GM23338 (cell line): ENCODE measurements around the gene CAPZA1. TPM values are rescaled to one million over a fixed set of nuclear protein-coding genes. Genes with fewer than 3 reads are reported as not detected.

ENCODE experiments used
- ATAC-seq: fragments of 200-7000 bp; cut with Tn5 transposase; 3 replicates; pipeline ENCODE4 v1.9.1; 2020
- DNase-seq: peaks from one replicate; pipeline ENCODE4 v3.0.0-alpha.2; 2015; ENCODE audit warnings: low spot score
- H2AFZ ChIP-seq: fragments of 200-600 bp; sonication (generic); 2 replicates; pipeline ENCODE4 v1.8.0; 2016; ENCODE audit warnings: antibody characterized with exemption, mild to moderate bottlenecking, moderate library complexity
- H3F3A ChIP-seq: fragments of 200-600 bp; sonication (generic); replicated peaks from 2 replicates; pipeline ENCODE4 v1.8.0; 2017; ENCODE audit warnings: antibody characterized with exemption, mixed run types, low read depth
- H3K27ac ChIP-seq: fragments of 200-600 bp; sonication (generic); 2 replicates; pipeline ENCODE4 v1.6.1; 2016; ENCODE audit warnings: low read depth
- H3K27me3 ChIP-seq: fragments of 200-600 bp; sonication (generic); 2 replicates; pipeline ENCODE4 v1.8.0; 2016; ENCODE audit warnings: mild to moderate bottlenecking, mixed run types, moderate library complexity; ENCODE audit not compliant: insufficient read depth
- H3K36me3 ChIP-seq: fragments of 200-600 bp; sonication (generic); 2 replicates; pipeline ENCODE4 v1.8.0; 2016; ENCODE audit warnings: mild to moderate bottlenecking; ENCODE audit not compliant: insufficient read depth
- H3K4me1 ChIP-seq: fragments of 200-600 bp; sonication (generic); 2 replicates; pipeline ENCODE4 v1.8.0; 2016; ENCODE audit warnings: mild to moderate bottlenecking, moderate library complexity; ENCODE audit not compliant: insufficient read depth
- H3K4me2 ChIP-seq: fragments of 200-600 bp; sonication (generic); 2 replicates; pipeline ENCODE4 v1.7.1; 2017; ENCODE audit warnings: mixed run types
- H3K4me3 ChIP-seq: fragments of 200-600 bp; sonication (generic); 2 replicates; pipeline ENCODE4 v1.6.1; 2016; ENCODE audit warnings: mixed run types
- H3K79me2 ChIP-seq: fragments of 200-600 bp; sonication (generic); replicated peaks from 2 replicates; pipeline ENCODE4 v1.8.0; 2017; ENCODE audit warnings: mild to moderate bottlenecking; ENCODE audit not compliant: insufficient read depth
- H3K9me2 ChIP-seq: fragments of 200-600 bp; sonication (generic); 2 replicates; pipeline ENCODE4 v1.8.0; 2017; ENCODE audit not compliant: insufficient read depth
- H4K20me1 ChIP-seq: fragments of 200-600 bp; sonication (generic); replicated peaks from 2 replicates; pipeline ENCODE4 v1.8.0; 2017; ENCODE audit warnings: mild to moderate bottlenecking; ENCODE audit not compliant: insufficient read depth
- H3K27ac Mint-ChIP-seq: 2 replicates; pipeline ENCODE4 v1.8.0; 2020; ENCODE audit warnings: inconsistent platforms, mild to moderate bottlenecking, moderate library complexity, mixed read lengths
- H3K27me3 Mint-ChIP-seq: 3 replicates; pipeline ENCODE4 v1.8.0; 2022; ENCODE audit warnings: low read depth, mild to moderate bottlenecking, moderate library complexity, mixed read lengths, inconsistent platforms; ENCODE audit not compliant: insufficient read depth, poor library complexity
- H3K36me3 Mint-ChIP-seq: 3 replicates; pipeline ENCODE4 v1.8.0; 2021; ENCODE audit warnings: low read depth, mild to moderate bottlenecking, inconsistent platforms, moderate library complexity, mixed read lengths
- H3K4me1 Mint-ChIP-seq: 3 replicates; pipeline ENCODE4 v1.8.0; 2020; ENCODE audit warnings: mild to moderate bottlenecking, inconsistent platforms, mixed read lengths
- H3K4me3 Mint-ChIP-seq: 3 replicates; pipeline ENCODE4 v1.8.0; 2021; ENCODE audit warnings: moderate library complexity, mild to moderate bottlenecking, inconsistent platforms, mixed read lengths
- H3K9me3 Mint-ChIP-seq: 3 replicates; pipeline ENCODE4 v1.8.0; 2020; ENCODE audit warnings: moderate library complexity, mild to moderate bottlenecking, inconsistent platforms, mixed read lengths
- CREB1 ChIP-seq: fragments of 250-450 bp; sonication (Bioruptor Pico); IDR thresholded peaks from 2 replicates; pipeline ENCODE4 v1.5.0; 2020; ENCODE audit warnings: low read depth, mild to moderate bottlenecking, moderate library complexity
- POLR2AphosphoS5 ChIP-seq: IDR thresholded peaks from 2 replicates; pipeline ENCODE4 v1.6.1; 2016; ENCODE audit warnings: antibody characterized with exemption, low read depth
- ZNF114 ChIP-seq: fragments of 250-450 bp; sonication (Bioruptor Pico); IDR thresholded peaks from 2 replicates; pipeline ENCODE4 v1.5.0; 2020; ENCODE audit warnings: mild to moderate bottlenecking, moderate library complexity
- ZNF331 ChIP-seq: fragments of 250-450 bp; sonication (Bioruptor Pico); IDR thresholded peaks from 2 replicates; pipeline ENCODE4 v1.5.0; 2020; ENCODE audit warnings: low read depth, mild to moderate bottlenecking, moderate library complexity
- long read RNA-seq: library from polyadenylated mRNA; unstranded; transcript quantifications from one replicate; pipeline ENCODE4 v2.0.0, GENCODE V29; 2020; ENCODE audit not compliant: unreplicated experiment
- polyA plus RNA-seq: library from polyadenylated mRNA; unstranded; fragments of >200 nt; fragmentation: Nextera tagmentation; extraction: Ambion mirVana; gene quantifications from 2 replicates; pipeline ENCODE4 v1.2.1, GENCODE V29; 2016
- total RNA-seq: library from RNA; depleted of rRNA; stranded (reverse); fragments of >200 nt; shearing (Covaris generic); gene quantifications from 2 replicates; pipeline ENCODE4 v1.2.3, GENCODE V29; 2014; rRNA removed
- TF ChIP-seq, protein P1 (sequence below), 2 experiments: fragments of 200-600 bp in 1 of 2; sonication (generic) in 1 of 2; conservative IDR thresholded peaks; 2 replicates each; pipeline versions ENCODE4 v1.5.1 to v1.6.1; 2016 to 2017; ENCODE audit warnings: antibody characterized with exemption in 2 of 2, low read depth in 2 of 2, mild to moderate bottlenecking in 2 of 2, moderate library complexity in 1 of 2
- TF ChIP-seq, protein P2 (sequence below): IDR thresholded peaks from 2 replicates; pipeline ENCODE4 v1.6.1; 2016; ENCODE audit warnings: antibody characterized with exemption
- TF ChIP-seq, protein P3 (sequence below): IDR thresholded peaks from one replicate; pipeline ENCODE4 v1.6.1; 2018; ENCODE audit warnings: antibody characterized with exemption; ENCODE audit not compliant: unreplicated experiment

CAPZA1 gene
- 161 and 182 TPM in 2 replicates for total RNA-seq
- 120 and 147 TPM in 2 replicates for polyA plus RNA-seq
- long read RNA-seq, transcript CAPZA1-201 (10 exons, 3,020 nt), result major isoform, 18 of 36 reads
- long read RNA-seq, partial matches to known transcripts, result 1 of 36 reads
- long read RNA-seq, other reads (novel, unspliced or antisense), result 15 of 36 reads

DNA sequence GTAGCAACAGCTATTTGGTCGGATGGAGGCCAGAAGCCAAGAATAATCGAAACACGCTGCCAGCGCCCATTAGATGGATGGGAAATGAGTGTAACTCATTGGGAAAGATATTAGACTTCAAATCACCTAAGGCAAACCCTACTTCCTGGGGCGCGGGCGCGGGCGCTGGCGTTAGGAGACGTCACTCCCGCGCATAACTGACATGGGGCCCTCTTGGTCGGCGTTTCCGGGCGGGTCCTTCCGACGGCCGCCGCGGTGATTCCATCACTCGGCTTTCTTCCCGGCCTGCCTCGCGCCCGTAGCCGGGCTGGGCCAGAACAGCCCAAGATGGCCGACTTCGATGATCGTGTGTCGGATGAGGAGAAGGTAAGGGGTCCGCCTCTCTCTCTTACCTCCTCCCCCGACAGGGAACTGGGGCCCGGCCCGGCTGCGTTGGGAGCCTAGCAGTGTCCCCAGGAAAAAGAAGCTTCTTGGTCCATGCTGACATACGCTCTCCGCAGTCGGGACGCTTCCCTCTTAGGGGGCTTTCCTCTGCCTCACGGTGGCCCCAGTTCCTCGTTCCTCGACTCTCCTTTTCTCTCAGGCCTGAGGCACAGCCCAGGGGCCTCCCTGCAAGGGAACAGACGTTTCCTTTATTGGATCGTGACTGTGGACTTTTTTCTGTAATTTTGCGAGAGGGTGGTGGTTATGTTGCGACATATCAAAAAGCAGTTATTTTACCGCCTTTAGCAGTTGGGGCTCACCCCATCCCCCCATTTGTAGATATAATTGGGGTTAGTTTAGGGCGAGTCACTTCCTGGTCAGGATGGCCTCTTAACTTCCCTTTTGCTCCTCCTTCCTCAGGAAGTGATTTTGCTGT is at the start of gene CAPZA1:
Gene CAPZA1, plus strand, starts transcription at position 315 of the 859 bp plus-strand sequence. Its CDS starts 13 bp downstream, at position 328.
- DNase-seq (peak; percentile 96), ATAC-seq (peak; percentile 94)
- H3K27ac Mint-ChIP-seq, result peak within 1 kb of the TSS; percentile 99
- Histone ChIP-seq H3K4me2 (peak within 1 kb of the TSS; percentile 96), H3K4me3 (peak within 1 kb of the TSS; percentile 93), H3K79me2 (peaks cover 90% of the 10 kb centered on the region), H3K36me3 (no peaks in the 10 kb centered on the region), H2AFZ (peak within 1 kb of the TSS; percentile 89), H3K27ac (peak within 1 kb of the TSS; percentile 100), H3F3A (peaks cover 4% of the 10 kb centered on the region; the same call in 1 of the 2 replicates), H3K9me2 (no peaks in the 10 kb centered on the region), H3K27me3 (no peaks in the 10 kb centered on the region), H4K20me1 (peaks cover 15% of the 10 kb centered on the region), H3K4me1 (peaks cover 11% of the 10 kb centered on the region)
- peaks cover 20% of the 10 kb centered on the region for H3K4me1 Mint-ChIP-seq
- TF ChIP-seq CREB1 (CRISPR knock-in tag) (peak; percentile 91), ZNF331 (CRISPR knock-in tag) (no peak), POLR2AphosphoS5 (peak; percentile 91), ZNF114 (CRISPR knock-in tag) (no peak)
- TF ChIP-seq, protein P1, sequence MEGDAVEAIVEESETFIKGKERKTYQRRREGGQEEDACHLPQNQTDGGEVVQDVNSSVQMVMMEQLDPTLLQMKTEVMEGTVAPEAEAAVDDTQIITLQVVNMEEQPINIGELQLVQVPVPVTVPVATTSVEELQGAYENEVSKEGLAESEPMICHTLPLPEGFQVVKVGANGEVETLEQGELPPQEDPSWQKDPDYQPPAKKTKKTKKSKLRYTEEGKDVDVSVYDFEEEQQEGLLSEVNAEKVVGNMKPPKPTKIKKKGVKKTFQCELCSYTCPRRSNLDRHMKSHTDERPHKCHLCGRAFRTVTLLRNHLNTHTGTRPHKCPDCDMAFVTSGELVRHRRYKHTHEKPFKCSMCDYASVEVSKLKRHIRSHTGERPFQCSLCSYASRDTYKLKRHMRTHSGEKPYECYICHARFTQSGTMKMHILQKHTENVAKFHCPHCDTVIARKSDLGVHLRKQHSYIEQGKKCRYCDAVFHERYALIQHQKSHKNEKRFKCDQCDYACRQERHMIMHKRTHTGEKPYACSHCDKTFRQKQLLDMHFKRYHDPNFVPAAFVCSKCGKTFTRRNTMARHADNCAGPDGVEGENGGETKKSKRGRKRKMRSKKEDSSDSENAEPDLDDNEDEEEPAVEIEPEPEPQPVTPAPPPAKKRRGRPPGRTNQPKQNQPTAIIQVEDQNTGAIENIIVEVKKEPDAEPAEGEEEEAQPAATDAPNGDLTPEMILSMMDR (conservative IDR thresholded peaks at IDR 0.05; ENCODE audit: low read depth in 2 of 2), result peak in 1 of 2 experiments; percentile 15; a peak in 1 of 4 replicates
- TF ChIP-seq, protein P2, sequence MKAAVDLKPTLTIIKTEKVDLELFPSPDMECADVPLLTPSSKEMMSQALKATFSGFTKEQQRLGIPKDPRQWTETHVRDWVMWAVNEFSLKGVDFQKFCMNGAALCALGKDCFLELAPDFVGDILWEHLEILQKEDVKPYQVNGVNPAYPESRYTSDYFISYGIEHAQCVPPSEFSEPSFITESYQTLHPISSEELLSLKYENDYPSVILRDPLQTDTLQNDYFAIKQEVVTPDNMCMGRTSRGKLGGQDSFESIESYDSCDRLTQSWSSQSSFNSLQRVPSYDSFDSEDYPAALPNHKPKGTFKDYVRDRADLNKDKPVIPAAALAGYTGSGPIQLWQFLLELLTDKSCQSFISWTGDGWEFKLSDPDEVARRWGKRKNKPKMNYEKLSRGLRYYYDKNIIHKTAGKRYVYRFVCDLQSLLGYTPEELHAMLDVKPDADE, result peak; percentile 74
- TF ChIP-seq, protein P3, sequence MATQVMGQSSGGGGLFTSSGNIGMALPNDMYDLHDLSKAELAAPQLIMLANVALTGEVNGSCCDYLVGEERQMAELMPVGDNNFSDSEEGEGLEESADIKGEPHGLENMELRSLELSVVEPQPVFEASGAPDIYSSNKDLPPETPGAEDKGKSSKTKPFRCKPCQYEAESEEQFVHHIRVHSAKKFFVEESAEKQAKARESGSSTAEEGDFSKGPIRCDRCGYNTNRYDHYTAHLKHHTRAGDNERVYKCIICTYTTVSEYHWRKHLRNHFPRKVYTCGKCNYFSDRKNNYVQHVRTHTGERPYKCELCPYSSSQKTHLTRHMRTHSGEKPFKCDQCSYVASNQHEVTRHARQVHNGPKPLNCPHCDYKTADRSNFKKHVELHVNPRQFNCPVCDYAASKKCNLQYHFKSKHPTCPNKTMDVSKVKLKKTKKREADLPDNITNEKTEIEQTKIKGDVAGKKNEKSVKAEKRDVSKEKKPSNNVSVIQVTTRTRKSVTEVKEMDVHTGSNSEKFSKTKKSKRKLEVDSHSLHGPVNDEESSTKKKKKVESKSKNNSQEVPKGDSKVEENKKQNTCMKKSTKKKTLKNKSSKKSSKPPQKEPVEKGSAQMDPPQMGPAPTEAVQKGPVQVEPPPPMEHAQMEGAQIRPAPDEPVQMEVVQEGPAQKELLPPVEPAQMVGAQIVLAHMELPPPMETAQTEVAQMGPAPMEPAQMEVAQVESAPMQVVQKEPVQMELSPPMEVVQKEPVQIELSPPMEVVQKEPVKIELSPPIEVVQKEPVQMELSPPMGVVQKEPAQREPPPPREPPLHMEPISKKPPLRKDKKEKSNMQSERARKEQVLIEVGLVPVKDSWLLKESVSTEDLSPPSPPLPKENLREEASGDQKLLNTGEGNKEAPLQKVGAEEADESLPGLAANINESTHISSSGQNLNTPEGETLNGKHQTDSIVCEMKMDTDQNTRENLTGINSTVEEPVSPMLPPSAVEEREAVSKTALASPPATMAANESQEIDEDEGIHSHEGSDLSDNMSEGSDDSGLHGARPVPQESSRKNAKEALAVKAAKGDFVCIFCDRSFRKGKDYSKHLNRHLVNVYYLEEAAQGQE, result no peak
- H3K36me3 Mint-ChIP-seq, result peaks cover 8% of the 10 kb centered on the region
- no peaks in the 10 kb centered on the region for H3K9me3 Mint-ChIP-seq
- peaks cover 10% of the 10 kb centered on the region for H3K27me3 Mint-ChIP-seq
- peak within 1 kb of the TSS; percentile 100 for H3K4me3 Mint-ChIP-seq
